Head of caudate nucleus (tissue), 42 donors: ENCODE results near the gene LARP1.

Experiments used
- DNase-seq, 42 donors: peaks; one replicate each; pipeline versions ENCODE4 v3.0.0 to v3.0.0-alpha.2; 2020 to 2021; ENCODE audit warnings: mixed read lengths in 7 of 42
- intact Hi-C: fragments of 100-400 bp; cut with DNase I; formaldehyde crosslinking; loops from one replicate; pipeline ENCODE4 v1.15.0; 2022

Gene LARP1

DNA sequence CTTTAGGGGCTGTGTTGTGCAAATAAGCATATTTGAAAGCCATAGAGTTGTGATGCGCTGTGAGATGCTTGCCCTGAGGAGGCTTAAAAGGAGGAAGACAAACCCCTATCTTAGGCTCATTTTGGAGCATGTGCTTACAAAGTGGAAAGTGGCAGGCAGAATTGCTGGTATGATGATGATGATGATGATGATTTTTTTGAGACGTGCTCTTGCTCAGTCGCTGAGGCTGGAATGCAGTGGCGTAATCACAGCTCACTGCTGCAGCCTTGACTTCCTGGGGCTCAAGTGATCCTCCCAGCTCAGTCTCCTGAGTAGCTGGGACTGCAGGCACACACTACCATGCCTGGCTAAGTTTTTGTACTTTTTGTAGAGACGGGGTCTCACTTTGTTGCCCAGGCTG, 104.9 kb downstream of the LARP1 start:
- DNase-seq = no peak
- intact Hi-C loops = no loop called here

DNA sequence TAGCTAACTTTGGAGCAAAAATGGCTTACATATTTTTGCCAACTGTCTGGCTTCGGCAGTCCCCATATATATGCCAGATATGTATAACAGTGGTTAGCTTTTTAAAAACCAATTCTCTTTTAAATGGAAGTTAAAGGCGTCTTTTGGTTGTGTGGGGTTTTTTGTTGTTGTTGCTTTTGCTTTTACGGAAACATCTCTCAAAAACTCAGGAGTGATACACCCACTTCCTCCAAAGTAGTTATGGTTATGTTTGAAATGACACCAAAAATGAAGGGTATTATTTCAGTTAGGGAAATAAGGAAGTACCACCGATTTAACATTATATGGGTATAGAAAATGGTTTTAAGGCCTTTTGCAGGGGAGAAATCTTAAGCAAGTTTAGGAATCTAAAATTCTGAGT, 105.6 kb downstream of the LARP1 start:
- intact Hi-C loops = no loop called here
- DNase-seq = no peak

DNA sequence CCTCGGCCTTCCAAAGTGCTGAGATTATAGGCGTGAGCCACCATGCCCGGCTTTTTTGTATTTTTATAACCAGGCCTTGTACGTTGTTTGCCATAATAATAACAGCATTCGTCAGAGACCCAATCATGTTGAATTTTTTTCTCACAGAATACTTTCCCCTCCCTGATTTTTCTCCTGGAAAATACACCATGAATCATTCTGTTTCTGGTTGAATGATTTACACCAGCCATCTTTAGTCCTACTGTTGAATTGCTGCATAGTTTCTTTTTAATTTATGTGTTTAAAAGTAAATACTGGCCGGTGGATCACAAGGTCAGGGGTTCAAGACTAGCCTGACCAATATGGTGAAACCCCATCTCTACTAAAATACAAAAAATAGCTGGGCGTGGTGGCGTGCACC, 106.8 kb downstream of the LARP1 start:
- intact Hi-C loops = no loop called here

DNA sequence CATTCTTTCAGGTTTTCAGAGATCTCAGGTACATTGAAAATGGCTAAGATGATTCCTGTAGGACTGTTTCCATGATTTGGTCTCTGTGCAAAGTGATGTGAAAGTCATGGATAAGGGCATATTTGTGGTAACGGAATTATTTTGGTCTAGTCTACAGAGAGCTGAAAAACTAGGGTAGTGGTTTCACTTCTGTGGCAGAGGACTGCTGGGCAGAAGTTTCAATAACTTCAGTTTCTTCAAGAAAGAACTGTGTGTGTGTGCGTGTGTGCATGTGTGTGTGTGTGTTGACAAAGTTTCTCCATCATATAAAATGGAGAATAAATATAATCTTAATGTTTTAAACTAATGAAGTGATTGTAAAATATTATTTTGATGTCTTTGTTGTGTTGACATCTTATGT, 107.6 kb downstream of the LARP1 start:
- DNase-seq = no peak
- intact Hi-C loops = no loop called here

More for the DNA sequence above, 106.8 kb downstream of the LARP1 start:
- no peak for DNase-seq

- no peak for DNase-seq
- intact Hi-C loops = no loop called here
Observed at GRCh38 chr5:154863291-154864080, 108.3 kb downstream of the LARP1 start.

- intact Hi-C loops = no loop called here
- no peak for DNase-seq
Observed at GRCh38 chr5:154865466-154866184, 110.4 kb downstream of the LARP1 start.

GRCh38 chr5:154866841-154867240, 111.7 kb downstream of the LARP1 start:
- intact Hi-C loops = no loop called here
- no peak for DNase-seq
